ENCODE data around the gene PTPRE.

PTPRE gene

GRCh38 chr10:128007056-128007455 is 100.2 kb downstream of the PTPRE start:
- TF ChIP-seq CTCF (IDR thresholded peaks at IDR 0.05; ENCODE audit: poor library complexity, severe bottlenecking): no peak
- Histone ChIP-seq H3K4me1 (ENCODE audit: insufficient read depth, poor library complexity, severe bottlenecking) (no peaks in the 10 kb centered on the region), H3K27ac (ENCODE audit: poor library complexity, severe bottlenecking) (no peak overlapping the region), H3K27me3 (ENCODE audit: insufficient read depth, poor library complexity, severe bottlenecking) (no peaks in the 10 kb centered on the region), H3K4me3 (ENCODE audit: severe bottlenecking) (no peak overlapping the region), H3K9me3 (ENCODE audit: severe bottlenecking) (no peaks in the 10 kb centered on the region), H3K36me3 (ENCODE audit: low read depth) (no peaks in the 10 kb centered on the region)
- ATAC-seq (ENCODE audit: low read depth): no peak
- no peak for DNase-seq (ENCODE audit: low spot score)

- DNase-seq (ENCODE audit: low spot score) (no peak), ATAC-seq (ENCODE audit: low read depth) (no peak)
- Histone ChIP-seq H3K27ac (ENCODE audit: poor library complexity, severe bottlenecking) (no peak overlapping the region), H3K4me3 (ENCODE audit: severe bottlenecking) (no peak overlapping the region), H3K4me1 (ENCODE audit: insufficient read depth, poor library complexity, severe bottlenecking) (no peaks in the 10 kb centered on the region), H3K27me3 (ENCODE audit: insufficient read depth, poor library complexity, severe bottlenecking) (no peaks in the 10 kb centered on the region), H3K36me3 (ENCODE audit: low read depth) (no peaks in the 10 kb centered on the region), H3K9me3 (ENCODE audit: severe bottlenecking) (no peaks in the 10 kb centered on the region)
- no peak for TF ChIP-seq CTCF (IDR thresholded peaks at IDR 0.05; ENCODE audit: poor library complexity, severe bottlenecking)
Observed at GRCh38 chr10:128007971-128008370, 101.1 kb downstream of the PTPRE start.

DNA sequence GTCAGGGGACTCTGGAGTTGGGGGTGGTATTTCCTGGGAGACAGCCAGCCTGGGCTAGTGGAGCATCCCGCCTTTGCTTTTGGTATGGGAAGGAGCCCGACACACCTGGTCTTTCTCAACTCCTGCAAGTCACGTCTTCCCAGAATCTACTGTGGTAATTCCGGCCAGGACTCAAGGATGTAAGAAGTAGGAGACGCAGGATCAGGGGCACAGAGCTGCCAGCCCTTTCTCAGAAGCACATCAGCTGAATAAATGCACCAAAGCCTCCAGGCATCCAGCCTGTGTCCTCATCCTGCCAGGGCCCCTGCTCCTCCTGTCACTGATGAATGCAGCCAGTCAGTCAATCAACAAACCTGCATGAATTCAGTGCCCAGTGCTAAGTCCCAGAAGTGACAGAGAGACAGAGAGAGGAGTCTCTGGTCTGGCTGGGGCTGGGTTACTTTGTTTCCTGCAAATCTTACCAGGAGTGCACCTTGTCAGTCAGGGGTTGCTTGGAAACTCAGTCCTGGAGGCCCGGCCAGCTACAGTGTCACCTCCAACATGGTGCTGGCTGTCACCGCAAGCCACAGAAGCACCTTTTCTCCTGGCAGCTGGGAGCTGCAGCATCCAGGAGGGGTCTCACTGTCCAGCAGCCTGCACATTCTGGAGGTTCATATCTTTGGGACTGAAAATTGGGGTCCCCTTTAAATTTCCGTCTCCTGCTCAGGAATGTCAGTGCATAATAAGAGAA is 101.8 kb downstream of the PTPRE start:
- no peak for ATAC-seq (ENCODE audit: low read depth)
- no peak for TF ChIP-seq CTCF (IDR thresholded peaks at IDR 0.05; ENCODE audit: poor library complexity, severe bottlenecking)
- no peaks in the 10 kb centered on the region for H3K36me3 ChIP-seq (ENCODE audit: low read depth)
- no peak overlapping the region for H3K27ac ChIP-seq (ENCODE audit: poor library complexity, severe bottlenecking)
- H3K27me3 ChIP-seq (ENCODE audit: insufficient read depth, poor library complexity, severe bottlenecking): no peaks in the 10 kb centered on the region
- H3K4me1 ChIP-seq (ENCODE audit: insufficient read depth, poor library complexity, severe bottlenecking): no peaks in the 10 kb centered on the region
- DNase-seq (ENCODE audit: low spot score): no peak
- H3K4me3 ChIP-seq (ENCODE audit: severe bottlenecking): no peak overlapping the region
- H3K9me3 ChIP-seq (ENCODE audit: severe bottlenecking): no peaks in the 10 kb centered on the region

DNA sequence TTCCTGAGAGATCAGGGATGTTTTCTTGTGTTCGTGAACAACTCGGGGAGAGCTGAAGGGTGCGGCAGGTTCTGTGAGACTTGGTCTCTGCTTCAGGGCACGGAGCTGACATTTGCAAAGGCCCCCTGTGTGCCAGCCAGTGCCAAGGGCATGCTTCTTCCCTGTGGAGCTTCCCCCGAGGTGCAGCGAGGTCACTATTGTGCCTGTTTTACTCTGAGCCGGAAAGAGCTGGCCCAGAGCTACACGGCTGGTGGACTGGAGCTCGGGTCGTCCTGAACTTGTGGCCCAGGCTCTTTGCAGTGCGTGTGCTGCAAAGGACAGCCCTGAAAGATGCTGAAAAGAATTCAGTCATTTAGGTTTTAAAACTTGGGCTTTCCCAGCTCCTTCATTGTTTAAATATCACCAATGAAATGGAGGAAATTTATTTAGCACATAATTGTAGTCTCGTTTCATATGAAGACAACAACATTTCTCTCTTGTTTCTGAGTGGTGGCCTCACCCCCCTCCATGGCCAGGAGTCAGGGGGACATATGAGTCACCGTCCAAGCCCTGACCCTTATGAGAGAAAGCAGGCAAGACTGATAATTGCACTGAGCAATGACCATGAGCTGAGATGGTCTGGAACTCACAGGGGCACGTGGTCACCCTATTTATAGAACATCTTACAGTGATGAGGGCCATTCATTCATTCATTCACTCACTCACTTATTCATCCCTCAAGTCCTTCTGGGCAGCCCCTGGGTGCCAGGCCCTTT is 102.6 kb downstream of the PTPRE start:
- DNase-seq (ENCODE audit: low spot score): no peak
- no peak for ATAC-seq (ENCODE audit: low read depth)
- Histone ChIP-seq H3K9me3 (ENCODE audit: severe bottlenecking) (no peaks in the 10 kb centered on the region), H3K27ac (ENCODE audit: poor library complexity, severe bottlenecking) (no peak overlapping the region), H3K4me1 (ENCODE audit: insufficient read depth, poor library complexity, severe bottlenecking) (no peaks in the 10 kb centered on the region), H3K36me3 (ENCODE audit: low read depth) (no peaks in the 10 kb centered on the region), H3K4me3 (ENCODE audit: severe bottlenecking) (no peak overlapping the region), H3K27me3 (ENCODE audit: insufficient read depth, poor library complexity, severe bottlenecking) (no peaks in the 10 kb centered on the region)
- no peak for TF ChIP-seq CTCF (IDR thresholded peaks at IDR 0.05; ENCODE audit: poor library complexity, severe bottlenecking)
